Coronary artery (tissue), 2 donors: ENCODE data around the gene CLIC5.

Source experiments
- DNase-seq: peaks from one replicate; pipeline ENCODE4 v3.0.0-alpha.2; 2017; ENCODE audit warnings: low spot score
- H3K27ac ChIP-seq, 2 donors: fragments of 200-600 bp; sonication (generic); one replicate each; pipeline ENCODE4 v1.5.1; 2016 to 2019
- H3K4me3 ChIP-seq: fragments of 200-600 bp; sonication (generic); 2 replicates; pipeline ENCODE4 v1.5.1; 2016; ENCODE audit warnings: mild to moderate bottlenecking, moderate library complexity
- CTCF ChIP-seq: fragments of 200-600 bp; sonication (generic); IDR thresholded peaks from one replicate; pipeline ENCODE4 v1.5.1; 2019; ENCODE audit warnings: antibody characterized with exemption

CLIC5 gene

GRCh38 chr6:46000905-46001304 lies 14.8 kb downstream of the CLIC5 start:
- H3K27ac ChIP-seq, result no peak overlapping the region

GRCh38 chr6:45998524-45998923 lies 17.1 kb downstream of the CLIC5 start:
- TF ChIP-seq CTCF, result no peak
- Histone ChIP-seq H3K4me3 (no peak overlapping the region), H3K27ac (no peak overlapping the region)
- no peak for DNase-seq

More at GRCh38 chr6:46000905-46001304, 14.8 kb downstream of the CLIC5 start:
- no peak overlapping the region for H3K4me3 ChIP-seq
- no peak for TF ChIP-seq CTCF
- no peak for DNase-seq

- H3K4me3 ChIP-seq, result no peak overlapping the region
- H3K27ac ChIP-seq, result no peak overlapping the region
- TF ChIP-seq CTCF, result no peak
- no peak for DNase-seq
These were observed 17.7 kb downstream of the CLIC5 start for GRCh38 chr6:45997875-45998506.

- no peak for TF ChIP-seq CTCF
- H3K4me3 ChIP-seq, result no peak overlapping the region
- DNase-seq, result no peak
- no peak overlapping the region for H3K27ac ChIP-seq
These were observed 24.5 kb downstream of the CLIC5 start for GRCh38 chr6:45991189-45991588.

GRCh38 chr6:45990162-45990561 lies 25.5 kb downstream of the CLIC5 start:
- DNase-seq, result no peak
- Histone ChIP-seq H3K27ac (no peak overlapping the region), H3K4me3 (no peak overlapping the region)
- no peak for TF ChIP-seq CTCF

GRCh38 chr6:45988635-45989034 lies 27.0 kb downstream of the CLIC5 start:
- TF ChIP-seq CTCF, result no peak
- H3K27ac ChIP-seq, result no peak overlapping the region
- no peak for DNase-seq
- H3K4me3 ChIP-seq, result no peak overlapping the region

GRCh38 chr6:45987856-45988255 lies 27.8 kb downstream of the CLIC5 start:
- no peak for DNase-seq
- Histone ChIP-seq H3K27ac (no peak overlapping the region), H3K4me3 (no peak overlapping the region)
- no peak for TF ChIP-seq CTCF
